Measurements from ENCODE around the gene TBC1D1. TPM values are rescaled to one million over a fixed set of nuclear protein-coding genes. Genes with fewer than 3 reads are reported as not detected.

Gene TBC1D1
- total and polyA plus RNA-seq, 5 experiments from 2014 or later, result 18.4 to 53.8 (median 27.2) TPM

GRCh38 chr4:38062088-38062775, 171.3 kb downstream of the TBC1D1 start:
- Mint-ChIP-seq H3K36me3 (peaks cover 0 to 35% (median 5%) of the 10 kb centered on the region in 3 donors), H3K27ac (peak overlapping the region in 9 of 10 donors; percentile 14 to 91 (median 71)), H3K9me3 (no peaks in the 10 kb centered on the region), H3K4me1 (peaks cover 6 to 14% (median 14%) of the 10 kb centered on the region in 4 donors), H3K27me3 (no peaks in the 10 kb centered on the region), H3K4me3 (peak overlapping the region; percentile 73 to 95 (median 84))
- peak; percentile 30 to 69 (median 50) for DNase-seq
- ATAC-seq, result peak; percentile 72 to 79
- POLR2A ChIA-PET, result no interaction called here

- ATAC-seq (peak in 1 of 2 donors; percentile 39), DNase-seq (no peak)
- H3K4me3 Mint-ChIP-seq, result peak overlapping the region in 8 of 10 donors; percentile 4 to 95 (median 64)
- peaks cover 0 to 36% (median 5%) of the 10 kb centered on the region in 3 donors for H3K36me3 Mint-ChIP-seq
- H3K4me1 Mint-ChIP-seq, result peaks cover 6 to 17% (median 14%) of the 10 kb centered on the region in 4 donors
- no peaks in the 10 kb centered on the region for H3K9me3 Mint-ChIP-seq
- no peaks in the 10 kb centered on the region for H3K27me3 Mint-ChIP-seq
- peak overlapping the region in 5 of 10 donors; percentile 1 to 80 (median 31) for H3K27ac Mint-ChIP-seq
- POLR2A ChIA-PET, result no interaction called here
These were observed 171.9 kb downstream of the TBC1D1 start for GRCh38 chr4:38062776-38063097.

- POLR2A ChIA-PET, result no interaction called here
- Mint-ChIP-seq H3K27ac (peak overlapping the region in 1 of 10 donors; percentile 46), H3K27me3 (no peaks in the 10 kb centered on the region), H3K9me3 (no peaks in the 10 kb centered on the region), H3K4me1 (peaks cover 11 to 34% (median 23%) of the 10 kb centered on the region in 4 donors), H3K4me3 (no peak overlapping the region), H3K36me3 (peaks cover 0 to 37% (median 8%) of the 10 kb centered on the region in 3 donors)
- no peak for DNase-seq
- no peak for ATAC-seq
These were observed 174.3 kb downstream of the TBC1D1 start for GRCh38 chr4:38065176-38065575.

- Mint-ChIP-seq H3K27ac (no peak overlapping the region), H3K9me3 (no peaks in the 10 kb centered on the region), H3K36me3 (peaks cover 0 to 35% (median 11%) of the 10 kb centered on the region in 3 donors), H3K4me3 (no peak overlapping the region), H3K4me1 (peaks cover 11 to 38% (median 23%) of the 10 kb centered on the region in 4 donors), H3K27me3 (no peaks in the 10 kb centered on the region)
- POLR2A ChIA-PET, result interaction anchor here (0.7 kb wide), 1 partner anchor 1672 kb away, joined by 4 read pairs; no protein-coding TSS in a partner anchor
- ATAC-seq (no peak), DNase-seq (no peak)
These were observed 175.0 kb downstream of the TBC1D1 start for GRCh38 chr4:38065900-38066299.

GRCh38 chr4:38067499-38067898, 176.6 kb downstream of the TBC1D1 start:
- no peak for DNase-seq
- POLR2A ChIA-PET, result no interaction called here
- Mint-ChIP-seq H3K4me3 (no peak overlapping the region), H3K36me3 (peaks cover 0 to 47% (median 18%) of the 10 kb centered on the region in 3 donors), H3K4me1 (peaks cover 9 to 45% (median 16%) of the 10 kb centered on the region in 4 donors), H3K27ac (no peak overlapping the region), H3K9me3 (no peaks in the 10 kb centered on the region), H3K27me3 (no peaks in the 10 kb centered on the region)
- ATAC-seq, result no peak

GRCh38 chr4:38068107-38068506, 177.2 kb downstream of the TBC1D1 start:
- ATAC-seq, result no peak

GRCh38 chr4:38069271-38069760, 178.4 kb downstream of the TBC1D1 start:
- H3K4me1 Mint-ChIP-seq, result peaks cover 5 to 41% (median 10%) of the 10 kb centered on the region in 4 donors
- peak in 5 of 10 donors; percentile 8 to 29 (median 22) for DNase-seq
- H3K36me3 Mint-ChIP-seq, result peaks cover 0 to 54% (median 22%) of the 10 kb centered on the region in 3 donors
- no peaks in the 10 kb centered on the region for H3K9me3 Mint-ChIP-seq
- peak overlapping the region in 2 of 10 donors; percentile 8 to 14 for H3K27ac Mint-ChIP-seq
- H3K27me3 Mint-ChIP-seq, result no peaks in the 10 kb centered on the region
- ATAC-seq, result peak; percentile 60 to 65
- no peak overlapping the region for H3K4me3 Mint-ChIP-seq
- POLR2A ChIA-PET, result interaction anchor here (0.6 to 1.4 kb wide), 3 partner anchors 13 to 547 kb away, joined by 3 to 4 read pairs (median 3); no protein-coding TSS in a partner anchor

More at GRCh38 chr4:38068107-38068506, 177.2 kb downstream of the TBC1D1 start:
- POLR2A ChIA-PET, result interaction anchor here (0.5 kb wide), 1 partner anchor 692 kb away, joined by 3 read pairs; no protein-coding TSS in a partner anchor
- peaks cover 5 to 40% (median 10%) of the 10 kb centered on the region in 4 donors for H3K4me1 Mint-ChIP-seq
- DNase-seq, result no peak
- no peaks in the 10 kb centered on the region for H3K27me3 Mint-ChIP-seq
- H3K9me3 Mint-ChIP-seq, result no peaks in the 10 kb centered on the region
- no peak overlapping the region for H3K4me3 Mint-ChIP-seq
- peak overlapping the region in 2 of 10 donors; percentile 4 to 9 for H3K27ac Mint-ChIP-seq
- H3K36me3 Mint-ChIP-seq, result peaks cover 0 to 52% (median 23%) of the 10 kb centered on the region in 3 donors

GRCh38 chr4:38071801-38072431, 181.0 kb downstream of the TBC1D1 start:
- H3K4me1 Mint-ChIP-seq, result peaks cover 5 to 56% (median 10%) of the 10 kb centered on the region in 4 donors
- H3K27ac Mint-ChIP-seq, result peak overlapping the region in 1 of 10 donors; percentile 20
- ATAC-seq, result no peak
- H3K36me3 Mint-ChIP-seq, result peaks cover 0 to 77% (median 28%) of the 10 kb centered on the region in 3 donors
- no peaks in the 10 kb centered on the region for H3K27me3 Mint-ChIP-seq
- POLR2A ChIA-PET, result no interaction called here
- no peaks in the 10 kb centered on the region for H3K9me3 Mint-ChIP-seq
- no peak overlapping the region for H3K4me3 Mint-ChIP-seq
- no peak for DNase-seq

- no peak for ATAC-seq
- Mint-ChIP-seq H3K9me3 (no peaks in the 10 kb centered on the region), H3K36me3 (peaks cover 0 to 73% (median 28%) of the 10 kb centered on the region in 3 donors), H3K27ac (peak overlapping the region in 2 of 10 donors; percentile 30 to 61), H3K4me1 (peaks cover 5 to 52% (median 10%) of the 10 kb centered on the region in 4 donors), H3K27me3 (no peaks in the 10 kb centered on the region), H3K4me3 (no peak overlapping the region)
- DNase-seq, result no peak
- POLR2A ChIA-PET, result no interaction called here
These were observed 181.7 kb downstream of the TBC1D1 start for GRCh38 chr4:38072578-38072977.

- Mint-ChIP-seq H3K36me3 (peaks cover 0 to 68% (median 36%) of the 10 kb centered on the region in 3 donors), H3K9me3 (no peaks in the 10 kb centered on the region), H3K27ac (no peak overlapping the region), H3K4me1 (peaks cover 2 to 55% (median 13%) of the 10 kb centered on the region in 4 donors), H3K27me3 (no peaks in the 10 kb centered on the region), H3K4me3 (no peak overlapping the region)
- ATAC-seq, result no peak
- POLR2A ChIA-PET, result no interaction called here
- no peak for DNase-seq
These were observed 182.8 kb downstream of the TBC1D1 start for GRCh38 chr4:38073596-38074234.

- DNase-seq (no peak), ATAC-seq (no peak)
- Mint-ChIP-seq H3K9me3 (no peaks in the 10 kb centered on the region), H3K27ac (peak overlapping the region in 1 of 10 donors; percentile 35), H3K4me3 (peak overlapping the region in 1 of 10 donors; percentile 28), H3K36me3 (peaks cover 0 to 73% (median 38%) of the 10 kb centered on the region in 3 donors), H3K27me3 (no peaks in the 10 kb centered on the region), H3K4me1 (peaks cover 0 to 46% (median 4%) of the 10 kb centered on the region in 4 donors)
- POLR2A ChIA-PET, result interaction anchor here (0.7 kb wide), 1 partner anchor 107 kb away, joined by 3 read pairs; no protein-coding TSS in a partner anchor
These were observed 184.7 kb downstream of the TBC1D1 start for GRCh38 chr4:38075370-38076152.

Measured in naive thymus-derived CD8-positive, alpha-beta T cell (primary cell).